ENCODE measurements around the gene ZNF474.

- TF ChIP-seq CTCF (IDR thresholded peaks at IDR 0.05) (no peak), ZFX (IDR thresholded peaks at IDR 0.05; ENCODE audit: borderline replicate concordance) (no peak)
Observed at GRCh38 chr5:122199146-122199545, 69.8 kb downstream of the ZNF474 start.
